ENCODE results near the gene SHANK1.

DNA sequence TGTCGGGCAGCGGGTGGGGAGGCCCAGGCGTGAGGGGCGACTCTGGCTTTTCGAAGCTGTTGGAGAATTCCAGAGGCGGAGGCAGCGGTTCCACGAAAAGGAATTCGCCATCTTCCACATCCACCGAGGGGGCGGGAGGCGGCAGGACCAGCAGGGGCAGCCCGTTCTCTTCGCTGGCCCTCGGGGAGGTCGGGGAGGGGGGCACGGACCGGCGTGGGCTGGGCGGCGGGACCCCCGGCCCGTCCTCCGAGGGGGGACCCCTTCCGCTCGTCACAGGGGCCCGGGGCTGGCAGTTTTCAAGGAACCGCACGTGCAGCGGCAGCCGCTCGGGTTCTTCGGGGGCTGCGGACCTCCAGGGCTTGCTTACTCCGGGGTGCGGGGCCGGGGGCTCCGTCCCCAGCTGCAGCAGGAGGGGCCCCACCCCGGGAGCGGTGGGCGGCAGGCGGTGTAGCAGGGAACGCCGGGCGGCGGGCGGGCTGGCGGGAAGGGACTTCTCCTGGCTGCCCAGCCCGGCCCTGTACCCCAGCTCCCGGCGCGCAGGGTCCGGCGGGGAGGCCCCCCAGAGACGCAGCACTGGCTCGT, 52.3 kb downstream of the SHANK1 start:
- no peak for TF ChIP-seq POLR2A (IDR thresholded peaks at IDR 0.05)
- TF ChIP-seq, protein P1, sequence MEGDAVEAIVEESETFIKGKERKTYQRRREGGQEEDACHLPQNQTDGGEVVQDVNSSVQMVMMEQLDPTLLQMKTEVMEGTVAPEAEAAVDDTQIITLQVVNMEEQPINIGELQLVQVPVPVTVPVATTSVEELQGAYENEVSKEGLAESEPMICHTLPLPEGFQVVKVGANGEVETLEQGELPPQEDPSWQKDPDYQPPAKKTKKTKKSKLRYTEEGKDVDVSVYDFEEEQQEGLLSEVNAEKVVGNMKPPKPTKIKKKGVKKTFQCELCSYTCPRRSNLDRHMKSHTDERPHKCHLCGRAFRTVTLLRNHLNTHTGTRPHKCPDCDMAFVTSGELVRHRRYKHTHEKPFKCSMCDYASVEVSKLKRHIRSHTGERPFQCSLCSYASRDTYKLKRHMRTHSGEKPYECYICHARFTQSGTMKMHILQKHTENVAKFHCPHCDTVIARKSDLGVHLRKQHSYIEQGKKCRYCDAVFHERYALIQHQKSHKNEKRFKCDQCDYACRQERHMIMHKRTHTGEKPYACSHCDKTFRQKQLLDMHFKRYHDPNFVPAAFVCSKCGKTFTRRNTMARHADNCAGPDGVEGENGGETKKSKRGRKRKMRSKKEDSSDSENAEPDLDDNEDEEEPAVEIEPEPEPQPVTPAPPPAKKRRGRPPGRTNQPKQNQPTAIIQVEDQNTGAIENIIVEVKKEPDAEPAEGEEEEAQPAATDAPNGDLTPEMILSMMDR (IDR thresholded peaks at IDR 0.05) = no peak

Measured in thyroid gland (tissue), 4 donors.